ENCODE data around the gene DGKG. TPM values are rescaled to one million over a fixed set of nuclear protein-coding genes. Genes with fewer than 3 reads are reported as not detected.

Gene DGKG
- total and polyA plus RNA-seq, 7 donors = 3.6 to 12.1 (median 8.0) TPM

DNA sequence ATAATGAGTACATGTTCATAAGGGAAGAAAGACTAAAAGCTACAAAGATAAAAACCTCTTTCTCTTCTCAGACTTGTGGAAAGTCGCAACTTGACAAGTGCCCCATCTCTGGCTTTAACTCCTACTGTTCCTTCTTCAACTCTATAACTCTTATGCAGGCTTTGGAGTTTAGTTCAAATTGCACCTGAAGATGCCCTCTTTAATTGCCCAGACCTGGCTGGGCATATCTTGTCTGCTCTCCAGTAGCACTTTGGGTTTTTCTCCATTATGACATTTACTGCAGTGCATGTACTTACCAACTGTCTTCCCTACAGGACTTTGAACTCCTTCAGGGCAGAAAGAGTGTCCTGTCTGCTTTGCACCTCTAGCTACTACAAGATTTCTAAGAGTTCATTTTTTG lies 32.4 kb downstream of the DGKG start:
- no peak for ATAC-seq
- Histone ChIP-seq H3K9me3 (no peaks in the 10 kb centered on the region), H3K4me1 (no peaks in the 10 kb centered on the region), H3K4me3 (no peak overlapping the region), H3K27me3 (ENCODE audit: insufficient read depth in 3 of 3, low read length in 2 of 3) (no peaks in the 10 kb centered on the region), H3K36me3 (ENCODE audit: insufficient read depth in 1 of 2, low read depth in 1 of 2) (no peaks in the 10 kb centered on the region), H3K27ac (no peak overlapping the region)
- no peak for DNase-seq
- intact Hi-C loops (cut with DNase I) = no loop called here
- TF ChIP-seq, protein P1, sequence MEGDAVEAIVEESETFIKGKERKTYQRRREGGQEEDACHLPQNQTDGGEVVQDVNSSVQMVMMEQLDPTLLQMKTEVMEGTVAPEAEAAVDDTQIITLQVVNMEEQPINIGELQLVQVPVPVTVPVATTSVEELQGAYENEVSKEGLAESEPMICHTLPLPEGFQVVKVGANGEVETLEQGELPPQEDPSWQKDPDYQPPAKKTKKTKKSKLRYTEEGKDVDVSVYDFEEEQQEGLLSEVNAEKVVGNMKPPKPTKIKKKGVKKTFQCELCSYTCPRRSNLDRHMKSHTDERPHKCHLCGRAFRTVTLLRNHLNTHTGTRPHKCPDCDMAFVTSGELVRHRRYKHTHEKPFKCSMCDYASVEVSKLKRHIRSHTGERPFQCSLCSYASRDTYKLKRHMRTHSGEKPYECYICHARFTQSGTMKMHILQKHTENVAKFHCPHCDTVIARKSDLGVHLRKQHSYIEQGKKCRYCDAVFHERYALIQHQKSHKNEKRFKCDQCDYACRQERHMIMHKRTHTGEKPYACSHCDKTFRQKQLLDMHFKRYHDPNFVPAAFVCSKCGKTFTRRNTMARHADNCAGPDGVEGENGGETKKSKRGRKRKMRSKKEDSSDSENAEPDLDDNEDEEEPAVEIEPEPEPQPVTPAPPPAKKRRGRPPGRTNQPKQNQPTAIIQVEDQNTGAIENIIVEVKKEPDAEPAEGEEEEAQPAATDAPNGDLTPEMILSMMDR (IDR thresholded peaks at IDR 0.05) = no peak
- 81 to 91% (median 87%) methylated on average over 1 of the region's 1 CpG for WGBS, 3 donors

DNA sequence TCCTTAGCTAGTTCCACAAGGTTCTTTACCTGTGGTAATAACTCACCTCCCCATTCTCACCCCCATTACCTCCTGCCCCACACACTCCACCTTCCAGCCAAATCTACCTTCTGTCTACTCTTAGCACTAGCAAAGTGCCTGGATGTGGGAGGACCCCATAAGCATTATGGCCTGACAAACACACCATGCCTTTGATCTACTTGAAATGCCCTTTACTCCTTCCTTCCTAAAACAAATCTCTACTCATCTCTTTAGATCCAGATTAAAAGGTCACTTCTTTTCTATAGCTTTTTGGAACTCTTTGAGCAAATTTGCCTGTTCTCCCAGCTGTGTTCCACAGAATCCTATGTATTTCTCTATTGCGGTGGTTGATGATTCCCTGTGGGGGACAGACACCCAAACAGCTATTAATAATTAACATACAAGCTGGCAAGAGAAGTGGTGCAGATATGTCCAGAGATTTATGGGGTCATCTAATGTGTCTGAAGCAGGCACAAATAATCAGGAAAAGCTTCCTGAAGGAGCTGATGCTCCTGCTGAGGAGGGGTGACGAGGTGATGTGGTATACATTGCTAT lies 34.0 kb downstream of the DGKG start:
- H3K4me3 ChIP-seq = no peak overlapping the region
- intact Hi-C loops (cut with DNase I) = no loop called here
- H3K9me3 ChIP-seq = no peaks in the 10 kb centered on the region
- ATAC-seq (no peak), DNase-seq (no peak)
- TF ChIP-seq, protein P1 (IDR thresholded peaks at IDR 0.05) = no peak
- no peaks in the 10 kb centered on the region for H3K36me3 ChIP-seq (ENCODE audit: insufficient read depth in 1 of 2, low read depth in 1 of 2)
- H3K4me1 ChIP-seq = no peaks in the 10 kb centered on the region
- H3K27ac ChIP-seq = no peak overlapping the region
- no peaks in the 10 kb centered on the region for H3K27me3 ChIP-seq (ENCODE audit: insufficient read depth in 3 of 3, low read length in 2 of 3)
- WGBS, 3 donors = 80 to 85% (median 82%) methylated on average over 2 of the region's 2 CpGs

DNA sequence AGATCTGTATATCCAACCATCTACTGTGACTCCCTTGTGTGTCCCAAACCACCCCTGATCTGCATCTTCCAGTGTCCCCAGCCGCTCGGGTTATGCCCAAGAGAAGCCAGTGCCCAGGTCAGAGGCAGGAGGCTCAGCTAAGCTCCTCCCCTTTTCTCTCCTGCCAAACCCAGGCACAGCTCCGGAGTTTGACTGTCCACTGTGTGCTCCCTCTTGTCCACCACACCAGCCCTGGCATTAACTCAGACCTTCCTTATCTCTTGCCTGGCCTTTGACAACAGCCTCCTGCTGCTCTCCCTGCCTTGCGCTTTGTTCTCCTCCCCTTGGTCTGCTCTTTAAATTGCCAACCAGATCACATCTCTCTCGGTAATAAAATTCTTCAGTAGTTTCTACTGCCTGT lies 39.3 kb downstream of the DGKG start:
- Histone ChIP-seq H3K36me3 (ENCODE audit: insufficient read depth in 1 of 2, low read depth in 1 of 2) (no peaks in the 10 kb centered on the region), H3K4me3 (no peak overlapping the region), H3K27me3 (ENCODE audit: insufficient read depth in 3 of 3, low read length in 2 of 3) (peaks cover 0 to 3% (median 0%) of the 10 kb centered on the region in 3 donors), H3K27ac (no peak overlapping the region), H3K9me3 (no peaks in the 10 kb centered on the region), H3K4me1 (no peaks in the 10 kb centered on the region)
- TF ChIP-seq, protein P1 (IDR thresholded peaks at IDR 0.05) = no peak
- 63 to 71% (median 65%) methylated on average over 5 of the region's 5 CpGs for WGBS, 3 donors
- ATAC-seq (no peak), DNase-seq (no peak)
- intact Hi-C loops (cut with DNase I) = no loop called here

DNA sequence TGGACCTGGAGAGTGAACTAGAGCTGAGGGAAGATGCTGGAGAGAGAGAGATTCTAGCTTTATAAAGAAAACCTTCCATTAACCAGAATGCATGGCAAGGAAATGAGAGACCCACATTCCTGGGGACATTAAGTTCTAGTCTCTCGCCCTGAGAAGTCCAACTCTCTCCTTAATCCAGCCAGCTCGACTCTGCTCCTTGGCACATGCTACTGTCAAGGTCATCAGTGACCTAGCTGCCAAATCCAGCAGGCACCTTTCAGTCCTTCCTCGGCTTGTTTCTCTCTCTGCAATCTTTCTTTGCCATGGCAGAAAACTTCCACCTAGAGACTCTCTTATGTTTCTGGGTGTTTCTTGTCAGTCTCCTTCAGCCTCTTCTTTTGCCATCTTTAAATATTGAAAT lies 40.3 kb downstream of the DGKG start:
- no peak overlapping the region for H3K4me3 ChIP-seq
- intact Hi-C loops (cut with DNase I) = no loop called here
- DNase-seq (no peak), ATAC-seq (no peak)
- no peaks in the 10 kb centered on the region for H3K4me1 ChIP-seq
- no peaks in the 10 kb centered on the region for H3K9me3 ChIP-seq
- H3K27me3 ChIP-seq (ENCODE audit: insufficient read depth in 3 of 3, low read length in 2 of 3) = peaks cover 0 to 3% (median 0%) of the 10 kb centered on the region in 3 donors
- H3K36me3 ChIP-seq (ENCODE audit: insufficient read depth in 1 of 2, low read depth in 1 of 2) = no peaks in the 10 kb centered on the region
- no peak overlapping the region for H3K27ac ChIP-seq
- TF ChIP-seq, protein P1 (IDR thresholded peaks at IDR 0.05) = no peak
- WGBS, 3 donors = 73 to 84% (median 75%) methylated on average over 3 of the region's 3 CpGs

All from psoas muscle (tissue), 8 donors.